Neural crest cell (in vitro differentiated cells): ENCODE data around the gene CPSF4L. TPM values are rescaled to one million over a fixed set of nuclear protein-coding genes. Genes with fewer than 3 reads are reported as not detected.

Source experiments
- DNase-seq: peaks from one replicate; pipeline ENCODE4 v3.0.0; 2021; ENCODE audit warnings: low read depth, mixed read lengths, low spot score
- H3K27ac Mint-ChIP-seq: one replicate; pipeline ENCODE4 v1.8.0; 2021; ENCODE audit warnings: mild to moderate bottlenecking, mixed read lengths; ENCODE audit not compliant: unreplicated experiment
- H3K27me3 Mint-ChIP-seq: 2 replicates; pipeline ENCODE4 v1.8.0; 2021; ENCODE audit warnings: low read depth, mild to moderate bottlenecking, mixed read lengths
- H3K36me3 Mint-ChIP-seq: 2 replicates; pipeline ENCODE4 v1.8.0; 2021; ENCODE audit warnings: low read depth, mild to moderate bottlenecking, mixed read lengths
- H3K4me1 Mint-ChIP-seq: 2 replicates; pipeline ENCODE4 v1.8.0; 2021; ENCODE audit warnings: mixed read lengths
- H3K4me3 Mint-ChIP-seq: one replicate; pipeline ENCODE4 v1.8.0; 2021; ENCODE audit warnings: mild to moderate bottlenecking, mixed read lengths
- H3K9me3 Mint-ChIP-seq: 2 replicates; pipeline ENCODE4 v1.8.0; 2021; ENCODE audit warnings: mixed read lengths
- total RNA-seq: library from RNA; stranded (reverse); gene quantifications from 2 replicates; pipeline ENCODE4 v1.2.1, GENCODE V29; 2021
- TF ChIP-seq, protein P1 (sequence below): fragments of 200-600 bp; sonication (generic); conservative IDR thresholded peaks from 2 replicates; pipeline ENCODE4 v1.5.0; 2021; ENCODE audit warnings: antibody characterized with exemption, mild to moderate bottlenecking

CPSF4L gene
- total RNA-seq, 1 donor from 2014 or later, result not detected

DNA sequence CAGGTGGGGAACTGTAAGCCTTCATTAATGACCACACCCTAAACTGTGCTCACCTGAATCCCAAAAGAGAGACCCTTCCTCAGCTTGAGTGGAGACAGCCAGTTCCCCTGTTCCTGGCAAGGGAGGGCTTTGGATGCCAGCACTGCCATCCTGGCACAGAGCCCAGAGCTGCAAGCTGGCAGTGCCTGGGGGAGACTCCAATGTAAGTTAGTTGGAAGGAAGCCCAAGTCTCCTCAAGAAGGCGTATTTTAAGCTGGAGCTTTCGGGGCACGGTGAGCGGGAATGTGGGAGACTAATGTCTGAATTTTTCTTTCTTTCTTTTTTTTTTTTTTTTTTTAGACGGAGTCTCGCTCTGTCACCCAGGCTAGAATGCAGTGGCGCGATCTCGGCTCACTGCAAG is 45.5 kb upstream of the CPSF4L start:
- H3K27me3 Mint-ChIP-seq, result peaks cover 21% of the 10 kb centered on the region
- TF ChIP-seq, protein P1, sequence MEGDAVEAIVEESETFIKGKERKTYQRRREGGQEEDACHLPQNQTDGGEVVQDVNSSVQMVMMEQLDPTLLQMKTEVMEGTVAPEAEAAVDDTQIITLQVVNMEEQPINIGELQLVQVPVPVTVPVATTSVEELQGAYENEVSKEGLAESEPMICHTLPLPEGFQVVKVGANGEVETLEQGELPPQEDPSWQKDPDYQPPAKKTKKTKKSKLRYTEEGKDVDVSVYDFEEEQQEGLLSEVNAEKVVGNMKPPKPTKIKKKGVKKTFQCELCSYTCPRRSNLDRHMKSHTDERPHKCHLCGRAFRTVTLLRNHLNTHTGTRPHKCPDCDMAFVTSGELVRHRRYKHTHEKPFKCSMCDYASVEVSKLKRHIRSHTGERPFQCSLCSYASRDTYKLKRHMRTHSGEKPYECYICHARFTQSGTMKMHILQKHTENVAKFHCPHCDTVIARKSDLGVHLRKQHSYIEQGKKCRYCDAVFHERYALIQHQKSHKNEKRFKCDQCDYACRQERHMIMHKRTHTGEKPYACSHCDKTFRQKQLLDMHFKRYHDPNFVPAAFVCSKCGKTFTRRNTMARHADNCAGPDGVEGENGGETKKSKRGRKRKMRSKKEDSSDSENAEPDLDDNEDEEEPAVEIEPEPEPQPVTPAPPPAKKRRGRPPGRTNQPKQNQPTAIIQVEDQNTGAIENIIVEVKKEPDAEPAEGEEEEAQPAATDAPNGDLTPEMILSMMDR, result no peak
- peaks cover 2% of the 10 kb centered on the region for H3K9me3 Mint-ChIP-seq
- H3K36me3 Mint-ChIP-seq, result peaks cover 2% of the 10 kb centered on the region
- H3K4me3 Mint-ChIP-seq, result no peak overlapping the region
- no peak for DNase-seq
- H3K27ac Mint-ChIP-seq, result no peak overlapping the region
- peaks cover 37% of the 10 kb centered on the region for H3K4me1 Mint-ChIP-seq

DNA sequence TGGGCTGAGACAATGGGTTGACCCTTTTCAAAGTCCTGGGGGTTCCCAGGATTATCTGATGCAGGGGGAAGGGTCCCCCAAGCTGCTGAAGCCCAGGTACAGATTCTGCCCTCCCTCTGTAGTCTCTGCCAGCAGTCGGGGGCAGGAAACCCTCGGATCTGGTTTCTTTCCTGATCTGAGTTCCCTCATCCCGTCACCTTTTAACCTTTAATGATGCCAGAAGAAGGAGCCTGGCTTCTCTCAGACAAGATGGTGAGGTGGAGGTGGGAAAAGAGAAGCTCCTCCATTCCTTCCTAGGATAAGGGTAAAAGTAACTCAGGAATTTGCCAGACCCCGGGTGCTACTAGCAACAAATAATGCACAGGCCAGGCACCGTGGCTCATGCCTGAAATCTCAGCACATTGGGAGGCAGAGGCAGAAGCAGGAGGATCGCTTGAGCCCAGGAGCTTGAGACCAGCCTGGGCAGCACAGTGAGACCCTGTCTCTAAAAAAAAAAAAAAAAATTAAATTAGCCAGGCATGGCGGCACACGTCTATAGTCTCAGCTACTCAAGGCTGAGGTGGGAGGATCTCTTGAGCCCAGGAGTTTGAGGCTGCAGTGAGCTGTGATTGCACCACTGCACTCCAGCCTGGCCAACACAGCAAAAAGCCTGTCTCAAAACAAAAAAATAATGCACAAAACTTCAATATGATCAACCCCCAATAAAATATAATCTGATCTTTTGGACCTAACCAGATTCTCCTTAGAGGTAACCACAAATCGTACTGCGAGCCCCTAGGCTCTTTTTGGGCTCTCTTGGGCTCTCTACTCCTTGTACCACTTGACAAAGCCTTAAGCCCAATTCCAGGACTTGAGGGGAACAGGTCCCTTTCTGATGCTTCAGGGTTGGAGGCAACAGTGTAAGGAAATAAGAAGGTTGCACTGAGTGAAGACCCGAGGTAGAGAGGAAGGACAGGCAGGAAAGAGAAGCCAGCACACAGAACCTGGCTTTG is 44.5 kb upstream of the CPSF4L start:
- Mint-ChIP-seq H3K4me3 (peak overlapping the region; percentile 50), H3K4me1 (peaks cover 37% of the 10 kb centered on the region), H3K27me3 (peaks cover 21% of the 10 kb centered on the region), H3K27ac (no peak overlapping the region), H3K36me3 (peaks cover 2% of the 10 kb centered on the region), H3K9me3 (peaks cover 2% of the 10 kb centered on the region)
- no peak for DNase-seq
- TF ChIP-seq, protein P1, result no peak

DNA sequence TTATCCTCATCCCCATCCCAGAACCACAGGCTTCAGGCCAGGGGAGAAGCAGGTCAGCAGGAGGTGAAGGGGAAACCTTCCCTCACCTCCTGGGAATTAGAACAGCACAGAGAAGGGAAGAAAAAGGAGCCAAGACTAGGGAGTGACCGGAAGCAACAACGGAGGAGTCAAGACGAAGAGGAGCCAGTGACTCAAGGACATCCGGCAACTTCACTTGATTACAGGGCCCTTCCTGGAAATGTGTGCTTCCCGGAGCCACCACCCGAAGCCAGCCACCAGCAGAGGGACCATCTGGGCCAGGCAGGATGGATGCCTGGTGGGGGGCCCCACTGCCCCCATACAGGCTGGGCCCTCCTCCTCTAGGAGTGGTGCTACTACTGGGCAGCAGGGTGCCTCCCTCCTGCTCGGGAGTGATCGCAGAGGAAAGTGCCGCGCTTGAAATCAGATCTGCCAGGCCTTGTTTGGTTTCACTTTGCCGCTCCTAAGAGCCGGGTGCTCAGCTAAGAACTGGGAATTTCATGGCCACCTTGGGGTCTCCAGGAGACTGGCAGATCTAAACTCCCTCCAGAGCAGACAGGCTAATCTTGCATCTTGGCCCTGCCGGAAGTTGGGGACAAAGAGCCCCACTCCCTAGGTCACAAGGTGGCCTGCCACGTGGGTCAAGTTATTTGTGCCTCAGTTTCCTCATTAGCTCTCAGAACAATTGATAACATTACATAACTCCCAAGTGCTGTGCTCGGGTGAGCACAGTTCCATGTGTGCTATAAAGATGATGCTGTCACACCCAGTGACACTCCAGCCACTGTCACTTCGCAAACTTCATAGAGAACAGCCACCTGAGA is 43.5 kb upstream of the CPSF4L start:
- H3K27ac Mint-ChIP-seq, result no peak overlapping the region
- TF ChIP-seq, protein P1, result peak; percentile 21
- H3K4me3 Mint-ChIP-seq, result peak overlapping the region; percentile 50
- H3K36me3 Mint-ChIP-seq, result peaks cover 2% of the 10 kb centered on the region
- peaks cover 33% of the 10 kb centered on the region for H3K4me1 Mint-ChIP-seq
- peaks cover 19% of the 10 kb centered on the region for H3K27me3 Mint-ChIP-seq
- H3K9me3 Mint-ChIP-seq, result peaks cover 2% of the 10 kb centered on the region
- DNase-seq, result no peak

DNA sequence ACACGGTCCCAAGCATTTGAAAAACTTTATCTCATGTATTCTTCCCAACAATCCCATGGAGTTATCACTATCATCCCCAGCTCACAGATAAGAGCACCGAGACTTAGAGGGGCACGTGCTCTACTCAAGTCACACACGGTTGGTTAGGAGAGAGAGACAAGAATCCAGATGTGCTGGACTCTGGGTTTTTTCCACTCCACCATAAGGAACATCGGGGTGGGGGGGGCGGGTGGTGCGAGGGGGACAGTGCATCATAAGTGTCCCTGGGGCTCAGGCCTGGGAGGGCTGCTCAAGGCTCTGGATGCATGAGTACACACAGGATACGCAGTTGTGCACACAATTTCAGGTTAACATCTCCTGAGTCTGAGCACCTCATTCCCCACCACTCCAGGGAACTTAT is 42.8 kb upstream of the CPSF4L start:
- peak overlapping the region; percentile 46 for H3K27ac Mint-ChIP-seq
- H3K9me3 Mint-ChIP-seq, result peaks cover 2% of the 10 kb centered on the region
- peaks cover 28% of the 10 kb centered on the region for H3K4me1 Mint-ChIP-seq
- peaks cover 14% of the 10 kb centered on the region for H3K27me3 Mint-ChIP-seq
- DNase-seq, result no peak
- peak overlapping the region; percentile 45 for H3K4me3 Mint-ChIP-seq
- TF ChIP-seq, protein P1, result no peak
- peaks cover 2% of the 10 kb centered on the region for H3K36me3 Mint-ChIP-seq

DNA sequence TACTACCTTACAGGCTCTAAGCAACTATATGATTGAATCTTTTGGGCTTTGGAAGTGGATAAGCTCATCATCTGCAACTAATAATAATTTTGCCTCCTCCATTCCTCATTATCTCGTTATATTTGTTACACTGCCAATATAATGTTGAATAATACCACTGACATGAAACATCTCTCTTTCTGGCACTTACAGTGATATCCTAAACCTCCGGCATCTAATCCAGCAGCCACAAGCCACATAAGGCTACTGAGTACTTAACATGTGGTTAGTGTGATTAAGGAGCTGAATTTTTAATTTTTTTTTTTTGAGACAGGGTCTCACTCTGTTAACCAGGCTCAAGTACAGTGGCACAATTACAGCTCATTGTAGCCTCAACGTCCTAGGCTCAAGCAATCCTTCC is 40.5 kb upstream of the CPSF4L start:
- H3K27me3 Mint-ChIP-seq, result peaks cover 10% of the 10 kb centered on the region
- peaks cover 2% of the 10 kb centered on the region for H3K36me3 Mint-ChIP-seq
- no peak overlapping the region for H3K27ac Mint-ChIP-seq
- TF ChIP-seq, protein P1, result no peak
- peaks cover 37% of the 10 kb centered on the region for H3K4me1 Mint-ChIP-seq
- no peak for DNase-seq
- no peak overlapping the region for H3K4me3 Mint-ChIP-seq
- peaks cover 2% of the 10 kb centered on the region for H3K9me3 Mint-ChIP-seq
